OCI-LY7 (cell line): ENCODE data around the gene OTOP1. TPM values are rescaled to one million over a fixed set of nuclear protein-coding genes. Genes with fewer than 3 reads are reported as not detected.
A peak's percentile ranks its signal among the peaks of the same experiment; 100 is the strongest.
"Not testable (repeated sequence)": the region's sequence is repeated elsewhere in the genome, so short reads cannot be mapped to it uniquely, and the experiment has no call there.

Source experiments
- BruUV-seq: library from RNA; stranded (reverse); fragments of 400-500 nt; replicated peaks from 2 replicates; lab custom pipeline; 2021; lab: Mats Ljungman, UMichigan
- CTCF ChIA-PET: fragments of 300-600 bp; sonication (Branson Sonifier 250); formaldehyde crosslinking; loops from one replicate; lab custom pipeline; 2022; ENCODE audit warnings: antibody characterized with exemption; ENCODE audit not compliant: unreplicated experiment; lab: Charles Lee
- POLR2A ChIA-PET: fragments of 300-600 bp; sonication (Branson Sonifier 250); formaldehyde crosslinking; loops from one replicate; lab custom pipeline; 2022; ENCODE audit warnings: antibody characterized with exemption; lab: Charles Lee
- DNase-seq: peaks from one replicate; pipeline ENCODE4 v3.0.0-alpha.2; 2015; ENCODE audit warnings: low spot score
- H2AFZ ChIP-seq: fragments of 200-600 bp; sonication (generic), shearing (Covaris generic); 2 replicates; pipeline ENCODE4 v1.6.1; 2014; ENCODE audit warnings: mild to moderate bottlenecking, antibody characterized with exemption, low read length, moderate library complexity
- H3K27ac ChIP-seq: fragments of 200-600 bp; sonication (generic); 2 replicates; pipeline ENCODE4 v1.5.1; 2014; ENCODE audit warnings: mixed run types, low read depth, mild to moderate bottlenecking, moderate library complexity, low read length, inconsistent platforms; ENCODE audit not compliant: poor library complexity, severe bottlenecking
- H3K36me3 ChIP-seq: fragments of 200-600 bp; sonication (generic); 2 replicates; pipeline ENCODE4 v1.6.1; 2014; ENCODE audit warnings: mild to moderate bottlenecking, antibody characterized with exemption, low read length, moderate library complexity, mixed read lengths; ENCODE audit not compliant: insufficient read depth
- H3K4me1 ChIP-seq: fragments of 200-600 bp; sonication (generic); 2 replicates; pipeline ENCODE4 v1.5.1; 2014; ENCODE audit warnings: mild to moderate bottlenecking, low read length; ENCODE audit not compliant: insufficient read depth, poor library complexity, severe bottlenecking
- H3K4me2 ChIP-seq: fragments of 200-600 bp; sonication (generic); 2 replicates; pipeline ENCODE4 v1.6.1; 2014; ENCODE audit warnings: mild to moderate bottlenecking, low read length
- H3K4me3 ChIP-seq: fragments of 200-600 bp; sonication (generic); 2 replicates; pipeline ENCODE4 v1.5.1; 2014; ENCODE audit warnings: mild to moderate bottlenecking, low read depth, low read length; ENCODE audit not compliant: poor library complexity, severe bottlenecking
- H3K79me2 ChIP-seq: fragments of 200-600 bp; sonication (generic); 2 replicates; pipeline ENCODE4 v1.6.1; 2016; ENCODE audit warnings: low read depth, mild to moderate bottlenecking, low read length, moderate library complexity, mixed read lengths; ENCODE audit not compliant: insufficient read depth
- H3K9me2 ChIP-seq: fragments of 200-600 bp; sonication (generic); 2 replicates; pipeline ENCODE4 v1.6.1; 2016; ENCODE audit warnings: mild to moderate bottlenecking, low read length, mixed read lengths; ENCODE audit not compliant: insufficient read depth
- H3K9me3 ChIP-seq: fragments of 200-600 bp; sonication (generic); 2 replicates; pipeline ENCODE4 v1.6.1; 2014; ENCODE audit warnings: mild to moderate bottlenecking, mixed run types, low read length, mixed read lengths
- H4K20me1 ChIP-seq: fragments of 200-600 bp; sonication (generic); 2 replicates; pipeline ENCODE4 v1.6.1; 2014; ENCODE audit warnings: mild to moderate bottlenecking, antibody characterized with exemption, low read length, moderate library complexity, mixed read lengths; ENCODE audit not compliant: insufficient read depth
- CTCF ChIP-seq: fragments of 200-600 bp; sonication (generic); conservative IDR thresholded peaks from 2 replicates; pipeline ENCODE4 v1.5.1; 2014; ENCODE audit warnings: mild to moderate bottlenecking, antibody characterized with exemption, low read length, moderate library complexity, mixed read lengths
- EZH2phosphoT487 ChIP-seq: fragments of 200-600 bp; sonication (generic); IDR thresholded peaks from 2 replicates; pipeline ENCODE4 v1.6.1; 2018; ENCODE audit warnings: low read depth, borderline replicate concordance, mild to moderate bottlenecking, mixed run types, antibody characterized with exemption, low read length, moderate library complexity, mixed read lengths
- intact Hi-C: fragments of 100-400 bp; cut with micrococcal nuclease; formaldehyde crosslinking; loops from one replicate; pipeline ENCODE4 v1.10.0; 2022; ENCODE audit not compliant: unreplicated experiment
- total RNA-seq, 2 experiments: library from RNA; depleted of rRNA in 1 of 2; stranded (reverse); fragments of >200 nt in 1 of 2; shearing (Covaris generic) in 1 of 2; gene quantifications; 2 replicates each; pipeline ENCODE4 v1.2.3, GENCODE V29; 2014 to 2022

OTOP1 gene
- total RNA-seq, 2 experiments from 2014 or later, result not detected

GRCh38 chr4:4185528-4185927 is 41.2 kb downstream of the OTOP1 start:
- DNase-seq, result no peak
- H3K79me2 ChIP-seq, result no peaks in the 10 kb centered on the region
- intact Hi-C loops, result loop anchor here (10.0 kb wide), 1 partner anchor 201 kb away; no protein-coding TSS in a partner anchor
- no TSS peak for BruUV-seq
- H3K36me3 ChIP-seq, result no peaks in the 10 kb centered on the region
- TF ChIP-seq EZH2phosphoT487, result no peak
- TF ChIP-seq CTCF, result no peak
- H3K27ac ChIP-seq, result no peak overlapping the region
- H3K4me3 ChIP-seq, result no peak overlapping the region
- no peak overlapping the region for H3K4me2 ChIP-seq
- no peaks in the 10 kb centered on the region for H4K20me1 ChIP-seq
- no peaks in the 10 kb centered on the region for H3K9me2 ChIP-seq
- CTCF ChIA-PET, result no interaction called here
- H3K9me3 ChIP-seq, result no peaks in the 10 kb centered on the region
- POLR2A ChIA-PET, result no interaction called here
- H2AFZ ChIP-seq, result no peak overlapping the region
- no peaks in the 10 kb centered on the region for H3K4me1 ChIP-seq

GRCh38 chr4:4182835-4183568 is 43.7 kb downstream of the OTOP1 start:
- intact Hi-C loops, result loop anchor here (10.0 kb wide), 1 partner anchor 198 kb away; no protein-coding TSS in a partner anchor
- Histone ChIP-seq H3K4me1 (no peaks in the 10 kb centered on the region), H3K9me3 (no peaks in the 10 kb centered on the region), H3K27ac (no peak overlapping the region), H3K4me2 (no peak overlapping the region), H3K9me2 (no peaks in the 10 kb centered on the region), H2AFZ (no peak overlapping the region), H3K79me2 (no peaks in the 10 kb centered on the region), H3K36me3 (no peaks in the 10 kb centered on the region), H3K4me3 (no peak overlapping the region), H4K20me1 (no peaks in the 10 kb centered on the region)
- DNase-seq, result peak; percentile 58
- CTCF ChIA-PET, result interaction anchor here (1.0 kb wide), 1 partner anchor 13 kb away, joined by 4 read pairs; no protein-coding TSS in a partner anchor
- no TSS peak for BruUV-seq
- peak; percentile 91 for TF ChIP-seq CTCF
- no peak for TF ChIP-seq EZH2phosphoT487
- POLR2A ChIA-PET, result no interaction called here

- intact Hi-C loops, result no loop called here
- H3K4me3 ChIP-seq, result no peak overlapping the region
- no peak overlapping the region for H3K4me2 ChIP-seq
- POLR2A ChIA-PET, result no interaction called here
- H3K36me3 ChIP-seq, result no peaks in the 10 kb centered on the region
- no TSS peak for BruUV-seq
- no peaks in the 10 kb centered on the region for H4K20me1 ChIP-seq
- no peaks in the 10 kb centered on the region for H3K4me1 ChIP-seq
- H3K27ac ChIP-seq, result no peak overlapping the region
- no peaks in the 10 kb centered on the region for H3K79me2 ChIP-seq
- TF ChIP-seq CTCF, result no peak
- TF ChIP-seq EZH2phosphoT487, result no peak
- no peaks in the 10 kb centered on the region for H3K9me2 ChIP-seq
- DNase-seq, result no peak
- CTCF ChIA-PET, result no interaction called here
- no peaks in the 10 kb centered on the region for H3K9me3 ChIP-seq
- no peak overlapping the region for H2AFZ ChIP-seq
Measured at GRCh38 chr4:4170596-4171150, 56.1 kb downstream of the OTOP1 start.

- H4K20me1 ChIP-seq, H3K4me3 ChIP-seq, POLR2A ChIA-PET, H3K9me3 ChIP-seq, H2AFZ ChIP-seq, H3K79me2 ChIP-seq, BruUV-seq, DNase-seq, H3K27ac ChIP-seq, H3K9me2 ChIP-seq, CTCF ChIA-PET, intact Hi-C loops, H3K36me3 ChIP-seq, H3K4me1 ChIP-seq, H3K4me2 ChIP-seq: not testable (repeated sequence)
Measured at GRCh38 chr4:4167981-4168780, 58.5 kb downstream of the OTOP1 start.
